NCI-H1092 (cell line): ENCODE results near the gene SEMA3A.
"Not testable (repeated sequence)": the region's sequence is repeated elsewhere in the genome, so short reads cannot be mapped to it uniquely, and the experiment has no call there.

ENCODE experiments used
- DNase-seq: peaks from one replicate; lab custom pipeline; 2025; lab: John Stamatoyannopoulos, UW

SEMA3A gene

GRCh38 chr7:84060000-84060399 lies 134.6 kb downstream of the SEMA3A start:
- no peak for DNase-seq

GRCh38 chr7:84058311-84059076 lies 136.1 kb downstream of the SEMA3A start:
- no peak for DNase-seq

- DNase-seq: no peak
Observed at GRCh38 chr7:84057576-84057975, 137.0 kb downstream of the SEMA3A start.

GRCh38 chr7:84055904-84056605 lies 138.5 kb downstream of the SEMA3A start:
- DNase-seq: no peak

GRCh38 chr7:84055199-84055598 lies 139.4 kb downstream of the SEMA3A start:
- DNase-seq: not testable (repeated sequence)

GRCh38 chr7:84049071-84049836 lies 145.3 kb downstream of the SEMA3A start:
- no peak for DNase-seq

GRCh38 chr7:84047085-84047484 lies 147.5 kb downstream of the SEMA3A start:
- no peak for DNase-seq

- no peak for DNase-seq
Observed at GRCh38 chr7:84044834-84045233, 149.8 kb downstream of the SEMA3A start.

GRCh38 chr7:84043661-84044191 lies 150.9 kb downstream of the SEMA3A start:
- DNase-seq: no peak

- DNase-seq: no peak
Observed at GRCh38 chr7:84042110-84042539, 152.5 kb downstream of the SEMA3A start.

- no peak for DNase-seq
Observed at GRCh38 chr7:84041649-84042048, 152.9 kb downstream of the SEMA3A start.

- peak; percentile 75 for DNase-seq
Observed at GRCh38 chr7:84040355-84040754, 154.2 kb downstream of the SEMA3A start.

GRCh38 chr7:84039432-84039831 lies 155.2 kb downstream of the SEMA3A start:
- no peak for DNase-seq

- no peak for DNase-seq
Observed at GRCh38 chr7:84027678-84028077, 166.9 kb downstream of the SEMA3A start.

- DNase-seq: no peak
Observed at GRCh38 chr7:84025332-84025927, 169.2 kb downstream of the SEMA3A start.

GRCh38 chr7:84022684-84023308 lies 171.8 kb downstream of the SEMA3A start:
- peak; percentile 56 for DNase-seq

GRCh38 chr7:84022009-84022408 lies 172.6 kb downstream of the SEMA3A start:
- no peak for DNase-seq

- no peak for DNase-seq
Observed at GRCh38 chr7:84021292-84021908, 173.2 kb downstream of the SEMA3A start.

GRCh38 chr7:84017651-84018050 lies 176.9 kb downstream of the SEMA3A start:
- no peak for DNase-seq

GRCh38 chr7:84013616-84014240 lies 180.9 kb downstream of the SEMA3A start:
- no peak for DNase-seq

- no peak for DNase-seq
Observed at GRCh38 chr7:84009782-84010181, 184.8 kb downstream of the SEMA3A start.
